ENCODE data around the gene CCDC141.

Gene CCDC141

DNA sequence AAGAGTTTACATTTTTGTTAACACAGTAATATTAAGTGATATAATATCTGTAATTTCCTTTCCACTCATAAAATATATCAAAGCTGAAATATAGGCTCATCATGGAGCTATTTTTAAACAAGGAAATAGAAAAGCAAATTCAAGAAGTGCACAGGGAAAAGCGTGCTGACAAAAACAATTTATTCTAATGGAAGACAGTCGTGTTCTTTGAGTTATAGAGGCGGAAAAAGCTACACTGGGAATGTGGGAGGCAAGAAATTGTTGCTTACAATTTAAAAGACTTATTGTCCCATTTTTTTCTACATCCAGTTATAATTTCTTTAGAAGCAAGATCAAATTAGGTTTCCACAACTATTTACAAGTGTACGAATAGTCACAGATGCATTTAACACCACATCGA is 239.5 kb downstream of the CCDC141 start:
- TF ChIP-seq JUND (IDR thresholded peaks at IDR 0.05; ENCODE audit: low read depth) = no peak
- in situ Hi-C loops (cut with HindIII; ENCODE audit: low pct_unique_long_range_greater_than_20kb, low sequenced_read_pairs) = no loop called here

DNA sequence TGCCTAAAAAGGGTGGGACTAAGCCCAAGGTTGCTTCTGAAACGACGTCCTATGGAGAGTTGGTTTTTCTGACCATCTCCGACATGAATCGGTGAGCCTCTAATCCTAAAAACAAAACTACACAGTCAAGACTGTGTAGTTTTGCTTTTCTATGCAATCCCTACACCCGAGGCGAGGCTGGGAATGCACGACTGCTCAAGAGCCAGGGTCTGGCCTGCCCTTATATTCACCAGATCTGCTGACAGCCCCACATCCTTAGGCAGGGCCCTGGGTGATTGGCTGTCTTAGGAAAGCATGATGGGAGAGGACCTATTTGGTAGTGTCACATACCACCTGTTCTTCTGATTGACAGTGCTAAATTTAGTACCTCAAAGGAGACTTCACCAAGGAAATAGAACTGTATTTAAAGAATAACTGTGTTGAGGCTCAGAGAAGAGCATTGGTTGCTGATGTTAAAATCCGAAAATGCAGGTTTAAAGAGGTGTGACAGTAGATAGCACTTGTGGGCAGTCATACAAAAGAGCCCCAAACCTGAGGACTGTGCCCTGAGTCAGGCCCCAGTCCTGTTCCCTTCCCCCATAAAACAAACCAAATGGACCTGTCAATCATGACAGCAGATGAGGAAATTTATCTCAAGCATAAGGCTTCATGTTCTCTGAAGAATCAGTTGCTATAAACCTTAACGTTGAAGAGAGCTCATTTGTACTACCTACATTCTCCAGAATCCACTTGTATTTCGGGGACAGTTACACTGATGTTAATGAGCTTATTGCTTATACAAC is 242.5 kb downstream of the CCDC141 start, which contains the start of gene TTN:
TTN (minus strand) TSS at position 197 of the 782 bp plus-strand sequence. CDS start 2,781 bp downstream, outside the sequence.
- DNase-seq (ENCODE audit: low read depth in 1 of 2, low spot score in 1 of 2) = no peak
- in situ Hi-C loops (cut with HindIII; ENCODE audit: low pct_unique_long_range_greater_than_20kb, low sequenced_read_pairs) = no loop called here
- no peak for TF ChIP-seq JUND (IDR thresholded peaks at IDR 0.05; ENCODE audit: low read depth)

More for the DNA sequence above, 239.5 kb downstream of the CCDC141 start:
- DNase-seq (ENCODE audit: low read depth in 1 of 2, low spot score in 1 of 2) = no peak

- TF ChIP-seq JUND (IDR thresholded peaks at IDR 0.05; ENCODE audit: low read depth) = no peak
- in situ Hi-C loops (cut with HindIII; ENCODE audit: low pct_unique_long_range_greater_than_20kb, low sequenced_read_pairs) = no loop called here
- no peak for DNase-seq (ENCODE audit: low read depth in 1 of 2, low spot score in 1 of 2)
These were observed 243.4 kb downstream of the CCDC141 start for GRCh38 chr2:178806543-178806942.

- TF ChIP-seq JUND (IDR thresholded peaks at IDR 0.05; ENCODE audit: low read depth) = no peak
- no peak for DNase-seq (ENCODE audit: low read depth in 1 of 2, low spot score in 1 of 2)
- in situ Hi-C loops (cut with HindIII; ENCODE audit: low pct_unique_long_range_greater_than_20kb, low sequenced_read_pairs) = no loop called here
These were observed 244.5 kb downstream of the CCDC141 start for GRCh38 chr2:178805457-178805856.

DNA sequence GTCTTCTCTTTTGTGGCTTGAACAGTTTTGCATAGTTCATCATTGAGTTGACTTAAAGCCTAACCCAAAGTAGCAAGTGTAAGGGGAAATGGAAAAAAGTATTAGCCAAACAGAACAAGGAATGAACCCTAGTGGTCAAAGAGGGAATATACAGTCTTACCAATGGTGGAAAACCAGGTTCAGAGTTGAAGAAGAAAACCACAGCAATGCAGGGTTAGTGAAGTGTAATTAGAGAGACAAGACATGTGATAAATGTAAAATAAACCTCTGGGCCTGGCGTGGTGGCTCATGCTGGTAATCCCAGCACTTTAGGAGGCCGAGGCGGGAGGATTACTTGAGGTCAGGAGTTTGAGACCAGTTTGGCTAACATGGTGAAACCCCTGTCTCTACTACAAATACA is 245.1 kb downstream of the CCDC141 start:
- peak; percentile 19 to 39 for DNase-seq (ENCODE audit: low read depth in 1 of 2, low spot score in 1 of 2)
- TF ChIP-seq JUND (IDR thresholded peaks at IDR 0.05; ENCODE audit: low read depth) = no peak
- in situ Hi-C loops (cut with HindIII; ENCODE audit: low pct_unique_long_range_greater_than_20kb, low sequenced_read_pairs) = no loop called here

- no peak for TF ChIP-seq JUND (IDR thresholded peaks at IDR 0.05; ENCODE audit: low read depth)
- in situ Hi-C loops (cut with HindIII; ENCODE audit: low pct_unique_long_range_greater_than_20kb, low sequenced_read_pairs) = no loop called here
- DNase-seq (ENCODE audit: low read depth in 1 of 2, low spot score in 1 of 2) = no peak
These were observed 249.4 kb downstream of the CCDC141 start for GRCh38 chr2:178800510-178800909.

DNA sequence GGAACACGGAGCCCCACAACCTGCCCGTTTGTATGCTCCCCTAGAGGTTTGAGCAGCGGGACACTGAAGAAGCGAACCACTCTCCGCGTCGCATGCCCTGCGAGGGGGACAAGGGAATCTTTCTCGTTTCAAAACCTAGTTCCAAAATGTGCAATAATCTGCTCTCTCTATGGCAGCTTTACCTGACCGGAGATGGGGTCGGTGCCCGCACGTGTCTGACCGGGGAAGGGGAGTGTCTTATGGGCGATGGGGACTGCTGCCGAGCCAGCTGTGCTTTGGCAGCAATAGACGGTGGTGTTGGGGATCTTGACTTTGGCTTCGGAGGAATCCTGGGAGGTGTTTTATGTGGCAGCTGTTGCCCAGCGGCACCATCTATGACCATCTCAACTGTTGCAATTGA is 250.6 kb downstream of the CCDC141 start:
- TF ChIP-seq JUND (IDR thresholded peaks at IDR 0.05; ENCODE audit: low read depth) = no peak
- no peak for DNase-seq (ENCODE audit: low read depth in 1 of 2, low spot score in 1 of 2)
- in situ Hi-C loops (cut with HindIII; ENCODE audit: low pct_unique_long_range_greater_than_20kb, low sequenced_read_pairs) = no loop called here

DNA sequence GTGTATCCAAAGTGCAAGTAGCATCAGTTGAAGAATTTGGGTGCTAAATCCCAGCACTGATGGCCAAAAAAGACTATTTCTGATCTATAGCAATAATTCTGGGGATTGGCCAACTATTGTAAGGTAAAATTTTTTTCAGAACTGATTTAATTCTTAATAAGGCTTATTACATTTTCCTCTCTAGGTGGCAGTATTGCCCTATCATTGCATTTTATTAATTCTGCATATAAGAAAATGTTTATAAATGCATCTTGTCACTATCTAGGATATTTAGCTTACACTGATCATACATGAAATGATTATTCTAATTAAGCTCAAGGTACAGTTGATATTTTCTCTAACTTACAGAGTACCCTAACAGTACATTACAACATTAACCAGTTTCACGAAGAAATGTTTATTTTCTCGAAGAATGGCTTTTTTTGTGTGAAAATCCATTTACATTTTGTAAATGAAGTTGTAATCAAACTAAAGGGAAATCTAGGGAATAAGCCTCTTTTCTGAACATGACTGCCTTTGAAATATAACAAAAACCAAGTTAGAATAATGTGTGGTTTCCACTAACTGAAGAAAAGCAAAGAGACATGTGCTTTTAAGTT is 253.8 kb downstream of the CCDC141 start:
- in situ Hi-C loops (cut with HindIII; ENCODE audit: low pct_unique_long_range_greater_than_20kb, low sequenced_read_pairs) = no loop called here
- peak; percentile 3 to 54 for DNase-seq (ENCODE audit: low read depth in 1 of 2, low spot score in 1 of 2)
- TF ChIP-seq JUND (IDR thresholded peaks at IDR 0.05; ENCODE audit: low read depth) = no peak

GRCh38 chr2:178787934-178788333 is 262.0 kb downstream of the CCDC141 start:
- in situ Hi-C loops (cut with HindIII; ENCODE audit: low pct_unique_long_range_greater_than_20kb, low sequenced_read_pairs) = no loop called here
- DNase-seq (ENCODE audit: low read depth in 1 of 2, low spot score in 1 of 2) = no peak
- no peak for TF ChIP-seq JUND (IDR thresholded peaks at IDR 0.05; ENCODE audit: low read depth)

GRCh38 chr2:178787155-178787554 is 262.8 kb downstream of the CCDC141 start:
- no peak for DNase-seq (ENCODE audit: low read depth in 1 of 2, low spot score in 1 of 2)
- in situ Hi-C loops (cut with HindIII; ENCODE audit: low pct_unique_long_range_greater_than_20kb, low sequenced_read_pairs) = no loop called here
- no peak for TF ChIP-seq JUND (IDR thresholded peaks at IDR 0.05; ENCODE audit: low read depth)

DNA sequence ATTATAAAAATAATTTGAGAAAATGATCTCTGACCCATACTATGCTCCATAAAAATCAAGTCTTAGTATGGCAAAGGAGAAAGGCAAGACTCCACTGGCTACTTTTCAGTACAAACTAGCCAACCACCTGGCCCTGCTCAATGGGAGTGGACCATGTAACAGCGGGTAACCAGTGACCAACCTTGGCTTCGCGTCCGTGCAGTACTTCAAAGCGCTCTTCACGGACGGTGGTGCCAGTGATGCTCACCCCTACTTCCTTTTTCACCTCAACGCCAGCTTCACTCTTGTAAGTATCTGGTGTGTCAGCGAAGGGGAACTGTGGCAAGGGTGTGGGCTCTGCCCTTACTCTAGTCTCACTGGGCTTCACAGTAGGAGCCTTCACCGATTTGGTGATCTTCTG is 266.0 kb downstream of the CCDC141 start:
- DNase-seq (ENCODE audit: low read depth in 1 of 2, low spot score in 1 of 2) = no peak
- in situ Hi-C loops (cut with HindIII; ENCODE audit: low pct_unique_long_range_greater_than_20kb, low sequenced_read_pairs) = no loop called here
- TF ChIP-seq JUND (IDR thresholded peaks at IDR 0.05; ENCODE audit: low read depth) = no peak

DNA sequence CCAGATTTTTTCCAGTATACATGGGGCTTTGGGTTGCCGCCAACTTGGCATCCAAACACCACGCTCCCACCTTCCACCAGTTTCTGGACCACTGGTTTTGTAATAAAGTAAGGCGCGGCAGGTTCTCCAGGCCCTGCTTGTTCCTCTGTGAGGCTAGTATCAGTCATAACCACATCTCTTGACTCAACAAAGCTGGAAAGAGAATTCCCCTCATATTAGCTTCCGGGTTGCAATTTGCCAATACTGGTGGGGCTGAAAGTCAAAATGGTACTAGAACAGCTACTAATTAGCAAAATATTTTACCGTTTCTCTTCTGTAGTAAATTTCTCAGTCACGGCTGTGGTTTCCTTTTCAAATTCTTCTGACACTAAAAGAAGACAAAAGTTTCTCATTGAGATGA is 267.7 kb downstream of the CCDC141 start:
- in situ Hi-C loops (cut with HindIII; ENCODE audit: low pct_unique_long_range_greater_than_20kb, low sequenced_read_pairs) = no loop called here
- no peak for DNase-seq (ENCODE audit: low read depth in 1 of 2, low spot score in 1 of 2)
- no peak for TF ChIP-seq JUND (IDR thresholded peaks at IDR 0.05; ENCODE audit: low read depth)

All from T47D (cell line).